Measurements from ENCODE around the gene CATSPER3.

GRCh38 chr5:135041726-135042125, 74.0 kb downstream of the CATSPER3 start:
- TF ChIP-seq CTCF (optimal IDR thresholded peaks at IDR 0.05 in 1 of 3, IDR thresholded peaks at IDR 0.05 in 1 of 3, conservative IDR thresholded peaks at IDR 0.05 in 1 of 3; ENCODE audit: extremely low read depth in 1 of 3, insufficient read depth in 2 of 3, low read length in 3 of 3) (no peak), EZH2 (IDR thresholded peaks at IDR 0.05; ENCODE audit: low read length) (no peak)
